Neural progenitor cell (in vitro differentiated cells): ENCODE measurements around the gene SNX30.

Source experiments
- CTCF ChIP-seq: fragments of 200-600 bp; sonication (generic); IDR thresholded peaks from 2 replicates; pipeline ENCODE4 v1.5.1; 2017; ENCODE audit warnings: antibody characterized with exemption, mild to moderate bottlenecking
- EZH2 ChIP-seq: fragments of 200-600 bp; sonication (generic); IDR thresholded peaks from 2 replicates; pipeline ENCODE4 v1.6.1; 2017; ENCODE audit warnings: antibody characterized with exemption, mild to moderate bottlenecking, moderate library complexity
- EZH2phosphoT487 ChIP-seq: fragments of 200-600 bp; sonication (generic); IDR thresholded peaks from 2 replicates; pipeline ENCODE4 v1.6.1; 2017; ENCODE audit warnings: antibody characterized with exemption

- TF ChIP-seq CTCF (no peak), EZH2 (no peak), EZH2phosphoT487 (no peak)
Measured at GRCh38 chr9:112809351-112809848, 58.8 kb downstream of the SNX30 start.
